HG02870 (cell line): ENCODE data around the gene SEC22B.
"Not testable (repeated sequence)": the region's sequence is repeated elsewhere in the genome, so short reads cannot be mapped to it uniquely, and the experiment has no call there.

Experiments
- ATAC-seq: cut with Tn5 transposase; IDR thresholded peaks from one replicate; pipeline ENCODE4 v1.9.1; 2021; ENCODE audit warnings: mild to moderate bottlenecking, moderate library complexity; ENCODE audit not compliant: unreplicated experiment

SEC22B gene

GRCh38 chr1:120176092-120176855 is at the start of gene SEC22B:
Gene SEC22B, minus strand, starts transcription at chr1:120176520. Its CDS starts 139 bp downstream, at chr1:120176381.
- peak; percentile 98 for ATAC-seq

GRCh38 chr1:120217933-120218332 is 41.6 kb upstream of the SEC22B start:
- not testable (repeated sequence) for ATAC-seq

- not testable (repeated sequence) for ATAC-seq
Measured at GRCh38 chr1:120217175-120217929, 41.0 kb upstream of the SEC22B start.

GRCh38 chr1:120213606-120214005 is 37.3 kb upstream of the SEC22B start:
- ATAC-seq = not testable (repeated sequence)

- not testable (repeated sequence) for ATAC-seq
Measured at GRCh38 chr1:120210754-120211153, 34.4 kb upstream of the SEC22B start.

GRCh38 chr1:120196863-120197775 is 20.8 kb upstream of the SEC22B start:
- not testable (repeated sequence) for ATAC-seq

GRCh38 chr1:120188626-120189025 is 12.3 kb upstream of the SEC22B start:
- not testable (repeated sequence) for ATAC-seq

GRCh38 chr1:120182176-120182707 is 5.9 kb upstream of the SEC22B start:
- not testable (repeated sequence) for ATAC-seq

- ATAC-seq = not testable (repeated sequence)
Measured at GRCh38 chr1:120179811-120180690, 3.7 kb upstream of the SEC22B start.

GRCh38 chr1:120178799-120179756 is 2.8 kb upstream of the SEC22B start:
- ATAC-seq = no peak

GRCh38 chr1:120178058-120178457 is 1.7 kb upstream of the SEC22B start:
- not testable (repeated sequence) for ATAC-seq

GRCh38 chr1:120175688-120176087 is 632 bp downstream of the SEC22B start:
- not testable (repeated sequence) for ATAC-seq

- ATAC-seq = not testable (repeated sequence)
Measured at GRCh38 chr1:120164761-120165160, 11.6 kb downstream of the SEC22B start.

GRCh38 chr1:120162015-120162414 is 14.3 kb downstream of the SEC22B start:
- ATAC-seq = not testable (repeated sequence)

GRCh38 chr1:120158495-120158894 is 17.8 kb downstream of the SEC22B start:
- not testable (repeated sequence) for ATAC-seq

GRCh38 chr1:120158086-120158485 is 18.2 kb downstream of the SEC22B start:
- not testable (repeated sequence) for ATAC-seq

- not testable (repeated sequence) for ATAC-seq
Measured at GRCh38 chr1:120150138-120150822, 26.0 kb downstream of the SEC22B start.
